DLD1 (cell line): ENCODE data around the gene SLC16A7.

Experiments
- in situ Hi-C: cut with HindIII; loops from 2 replicates; pipeline ENCODE4 v1.10.0; 2017; ENCODE audit warnings: low sequenced_read_pairs

The SLC16A7 gene

DNA sequence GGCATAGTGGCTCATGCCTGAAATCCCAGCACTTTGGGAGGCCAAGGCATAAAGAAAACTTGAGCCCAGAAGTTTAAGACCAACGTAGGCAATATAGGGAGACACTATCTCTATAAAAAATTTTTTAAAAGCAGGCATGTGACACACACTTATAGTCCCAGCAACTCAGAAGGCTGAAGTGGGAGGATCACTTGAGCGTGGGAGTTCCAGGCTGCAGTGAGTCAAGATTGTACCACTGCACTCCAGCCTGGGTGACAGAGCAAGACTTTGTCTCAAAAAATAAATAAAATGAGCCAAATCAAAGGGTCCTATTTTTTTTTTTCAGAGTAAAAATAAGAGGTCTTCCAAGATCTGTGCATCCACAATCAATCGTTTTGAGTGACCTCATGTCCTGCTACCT is 237.6 kb downstream of the SLC16A7 start:
- in situ Hi-C loops = no loop called here

DNA sequence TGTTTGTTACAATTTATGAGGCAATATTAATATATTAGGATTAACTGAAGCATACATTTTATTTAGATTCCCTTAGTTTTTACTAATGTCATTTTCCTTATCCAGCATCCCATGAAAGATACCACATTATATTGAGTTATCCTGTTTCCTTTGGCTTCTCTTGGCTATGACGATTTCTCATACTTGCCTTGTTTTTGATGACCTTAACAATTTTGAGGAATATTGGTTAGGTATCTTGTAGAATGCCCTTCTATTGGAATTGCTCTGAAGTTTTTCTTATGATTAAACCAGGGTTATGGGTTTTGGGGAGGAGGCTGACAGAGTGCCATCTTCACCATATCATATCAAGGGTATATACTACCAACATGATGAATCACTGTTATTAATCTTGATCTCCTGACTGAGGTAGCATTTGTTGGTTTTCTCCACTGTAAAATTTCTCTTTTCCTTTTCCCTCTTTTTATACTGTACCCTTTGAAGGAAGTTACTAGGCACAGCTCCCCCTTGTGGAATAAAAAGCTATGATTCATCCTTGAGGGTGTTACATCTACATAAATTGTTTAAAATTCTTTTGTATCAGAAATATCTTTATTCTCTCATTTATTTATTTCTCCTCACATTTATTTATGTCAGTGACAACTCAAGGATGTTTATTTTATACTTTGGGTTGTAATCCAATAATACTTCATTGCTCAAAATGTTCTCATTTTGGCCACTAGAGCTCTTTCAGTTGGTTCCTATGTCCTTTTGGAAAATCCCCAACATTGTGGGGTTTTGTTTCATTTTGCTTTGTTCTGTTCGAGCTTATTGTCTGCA is 239.0 kb downstream of the SLC16A7 start:
- in situ Hi-C loops = no loop called here
